Keratinocyte (primary cell): ENCODE results near the gene STYXL1. TPM values are rescaled to one million over a fixed set of nuclear protein-coding genes. Genes with fewer than 3 reads are reported as not detected.

Source experiments
- DNase-seq: peaks from one replicate; pipeline ENCODE4 v3.0.0-alpha.2; 2011; ENCODE audit warnings: low read depth, missing footprints, low spot score
- FAIRE-seq: peaks from 2 replicates; lab custom pipeline; 2011; peaks lifted over from hg19 to GRCh38; lab: Jason Lieb, UNC
- H2AFZ ChIP-seq: 2 replicates; pipeline ENCODE4 v1.6.0; 2012; ENCODE audit warnings: low read length, control low read depth, inconsistent platforms; ENCODE audit not compliant: control insufficient read depth
- H3K27ac ChIP-seq: 2 replicates; pipeline ENCODE4 v1.5.1; 2011; ENCODE audit warnings: low read length; ENCODE audit not compliant: control insufficient read depth, insufficient read depth
- H3K27me3 ChIP-seq: 3 replicates; pipeline ENCODE4 v1.6.0; 2011; ENCODE audit warnings: low read length; ENCODE audit not compliant: control insufficient read depth, insufficient read depth; ENCODE audit errors: extremely low read depth
- H3K36me3 ChIP-seq, 2 experiments: 2 replicates in 1 of 2; 3 replicates in 1 of 2; pipeline ENCODE4 v1.5.1; 2011; ENCODE audit warnings: low read length in 2 of 2, mild to moderate bottlenecking in 1 of 2; ENCODE audit not compliant: control insufficient read depth in 2 of 2, insufficient read depth in 2 of 2; ENCODE audit errors: extremely low read depth in 1 of 2
- H3K4me1 ChIP-seq: 3 replicates; pipeline ENCODE4 v1.5.1; 2011; ENCODE audit warnings: low read length; ENCODE audit not compliant: control insufficient read depth, insufficient read depth; ENCODE audit errors: extremely low read depth
- H3K4me2 ChIP-seq: 3 replicates; pipeline ENCODE4 v1.6.0; 2011; ENCODE audit warnings: low read depth, low read length; ENCODE audit not compliant: control insufficient read depth, insufficient read depth; ENCODE audit errors: extremely low read depth
- H3K4me3 ChIP-seq, 3 experiments: fragments of 200-600 bp in 1 of 3; sonication (generic) in 1 of 3; 2 replicates in 2 of 3; 3 replicates in 1 of 3; pipeline ENCODE4 v1.5.1; 2011 to 2016; ENCODE audit warnings: low read length in 3 of 3, mild to moderate bottlenecking in 3 of 3, control low read depth in 2 of 3, inconsistent platforms in 1 of 3, low read depth in 1 of 3, mixed read lengths in 1 of 3, mixed run types in 1 of 3, moderate library complexity in 1 of 3; ENCODE audit not compliant: control insufficient read depth in 2 of 3, insufficient read depth in 2 of 3; ENCODE audit errors: extremely low read depth in 1 of 3
- H3K79me2 ChIP-seq: 2 replicates; pipeline ENCODE4 v1.6.0; 2012; ENCODE audit warnings: low read length; ENCODE audit not compliant: control insufficient read depth, insufficient read depth
- H3K9ac ChIP-seq: 3 replicates; pipeline ENCODE4 v1.6.0; 2011; ENCODE audit warnings: low read length; ENCODE audit not compliant: control insufficient read depth, insufficient read depth; ENCODE audit errors: extremely low read depth
- H3K9me1 ChIP-seq: 3 replicates; pipeline ENCODE4 v1.6.0; 2011; ENCODE audit warnings: low read length; ENCODE audit not compliant: control insufficient read depth, insufficient read depth; ENCODE audit errors: extremely low read depth
- H3K9me3 ChIP-seq: 2 replicates; pipeline ENCODE4 v1.5.1; 2012; ENCODE audit warnings: low read depth, low read length; ENCODE audit not compliant: control insufficient read depth
- H4K20me1 ChIP-seq: 3 replicates; pipeline ENCODE4 v1.6.0; 2011; ENCODE audit warnings: low read length; ENCODE audit not compliant: control insufficient read depth, insufficient read depth; ENCODE audit errors: extremely low read depth
- CTCF ChIP-seq, 3 experiments: IDR thresholded peaks in 1 of 3; conservative IDR thresholded peaks in 1 of 3; optimal IDR thresholded peaks in 1 of 3; 2 replicates in 2 of 3; 3 replicates in 1 of 3; pipeline versions ENCODE3 to v1.5.1; 2011; ENCODE audit warnings: low read length in 3 of 3, mild to moderate bottlenecking in 3 of 3, moderate library complexity in 2 of 3, control low read depth in 1 of 3, inconsistent platforms in 1 of 3; ENCODE audit not compliant: insufficient read depth in 2 of 3; ENCODE audit errors: extremely low read depth in 1 of 3
- EZH2 ChIP-seq: IDR thresholded peaks from one replicate; pipeline ENCODE4 v1.6.1; 2012; ENCODE audit warnings: inconsistent platforms, mild to moderate bottlenecking, low read length, moderate library complexity
- dilution Hi-C: fragments of 300-500 bp; cut with MboI; formaldehyde crosslinking; loops from one replicate; pipeline ENCODE4 v1.7.0; 2020; ENCODE audit warnings: low sequenced_read_pairs; ENCODE audit not compliant: extremely low pct_ligation_motif_present
- polyA plus RNA-seq, 5 experiments: library from polyadenylated mRNA; depleted of rRNA in 3 of 5; stranded (reverse) in 3 of 5; stranded (forward) in 1 of 5; unstranded in 1 of 5; fragments of >200 nt; gene quantifications; 1 replicate in 1 of 5; 2 replicates in 3 of 5; 3 replicates in 1 of 5; pipeline versions ENCODE4 v1.2.1 to v1.2.3, GENCODE V29; 2011 to 2012; ENCODE audit warnings: missing spikeins in 2 of 5, low read depth in 1 of 5, low replicate concordance in 1 of 5

The STYXL1 gene
- polyA plus RNA-seq, 1 donor (not counting 4 experiments of a cell fraction or from before 2014, with no cell fraction given): 76.2 TPM

DNA sequence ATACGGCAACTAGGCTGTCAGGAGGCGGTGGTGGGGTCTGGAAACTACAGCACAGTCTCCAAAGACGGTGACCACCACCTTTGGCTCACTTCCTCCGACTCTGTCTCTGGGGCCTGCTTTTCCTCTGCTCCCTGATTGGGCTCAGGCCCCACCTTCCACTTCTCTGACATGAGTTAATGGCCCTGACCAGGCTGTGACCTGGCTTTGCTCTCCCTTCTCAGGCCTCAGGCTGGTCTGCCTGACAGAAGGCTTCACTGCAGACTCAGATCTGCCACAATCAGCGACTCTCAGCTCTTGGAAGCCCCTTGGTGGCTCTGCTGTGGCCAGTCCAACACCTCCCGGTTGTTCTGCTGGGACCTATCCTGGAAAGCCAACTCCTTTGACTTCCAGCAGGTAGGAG is 7.7 kb downstream of the STYXL1 start:
- Histone ChIP-seq H3K9ac (no peak overlapping the region), H2AFZ (no peak overlapping the region), H3K4me1 (no peaks in the 10 kb centered on the region), H3K4me2 (no peak overlapping the region), H3K27me3 (no peaks in the 10 kb centered on the region), H3K27ac (no peak overlapping the region), H3K79me2 (peaks cover 29% of the 10 kb centered on the region), H3K9me1 (peaks cover 3% of the 10 kb centered on the region), H3K9me3 (no peaks in the 10 kb centered on the region), H3K36me3 (peaks cover 2 to 12% of the 10 kb centered on the region in 2 experiments), H3K4me3 (no peak overlapping the region), H4K20me1 (peaks cover 4% of the 10 kb centered on the region)
- FAIRE-seq (no peak), DNase-seq (no peak)
- dilution Hi-C loops: no loop called here
- no peak for TF ChIP-seq EZH2
- TF ChIP-seq CTCF (optimal IDR thresholded peaks at IDR 0.05 in 1 of 3, IDR thresholded peaks at IDR 0.05 in 1 of 3, conservative IDR thresholded peaks at IDR 0.05 in 1 of 3; ENCODE audit: extremely low read depth in 1 of 3, insufficient read depth in 2 of 3, low read length in 3 of 3): no peak

DNA sequence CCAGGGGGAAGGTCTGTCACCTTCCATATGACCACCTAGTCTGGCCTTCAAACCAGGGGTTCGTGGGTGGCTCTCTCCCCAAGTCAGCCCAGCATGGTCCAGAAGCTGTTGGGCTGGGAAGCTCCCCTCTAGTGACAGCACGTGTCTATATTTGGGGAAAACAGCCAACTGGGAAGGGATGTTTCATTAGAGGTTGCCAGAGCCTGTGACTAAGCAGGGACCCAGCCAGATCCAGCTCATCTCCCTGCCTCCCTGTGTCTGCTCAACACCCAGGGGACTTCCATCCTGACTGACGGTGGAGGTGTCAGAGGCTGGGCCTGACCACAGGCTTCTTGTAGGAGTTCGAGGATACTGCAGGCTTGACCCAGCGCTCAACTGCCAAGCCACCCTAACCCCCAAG is 10.5 kb downstream of the STYXL1 start:
- H3K9me3 ChIP-seq: no peaks in the 10 kb centered on the region
- H3K79me2 ChIP-seq: peaks cover 6% of the 10 kb centered on the region
- no peak overlapping the region for H3K9ac ChIP-seq
- no peak for DNase-seq
- H3K36me3 ChIP-seq: peaks cover 2 to 15% of the 10 kb centered on the region in 2 experiments
- TF ChIP-seq EZH2 (no peak), CTCF (optimal IDR thresholded peaks at IDR 0.05 in 1 of 3, IDR thresholded peaks at IDR 0.05 in 1 of 3, conservative IDR thresholded peaks at IDR 0.05 in 1 of 3; ENCODE audit: extremely low read depth in 1 of 3, insufficient read depth in 2 of 3, low read length in 3 of 3) (no peak)
- no peak overlapping the region for H3K4me3 ChIP-seq
- no peak overlapping the region for H3K4me2 ChIP-seq
- dilution Hi-C loops: no loop called here
- peak overlapping the region; percentile 16 for H3K27ac ChIP-seq
- no peaks in the 10 kb centered on the region for H3K9me1 ChIP-seq
- FAIRE-seq: peak; percentile 20
- no peak overlapping the region for H2AFZ ChIP-seq
- H3K4me1 ChIP-seq: no peaks in the 10 kb centered on the region
- H4K20me1 ChIP-seq: peaks cover 4% of the 10 kb centered on the region
- no peaks in the 10 kb centered on the region for H3K27me3 ChIP-seq
